NB4 (cell line): Measurements from ENCODE around the gene CELF4.

ENCODE experiments used
- MYC ChIP-seq: IDR thresholded peaks from 2 replicates; pipeline ENCODE4 v1.6.1; 2011; ENCODE audit warnings: low read depth, low read length
- POLR2A ChIP-seq: IDR thresholded peaks from 2 replicates; pipeline ENCODE4 v1.6.1; 2011; ENCODE audit warnings: mild to moderate bottlenecking; ENCODE audit not compliant: insufficient read length; ENCODE audit errors: extremely low read depth
- TF ChIP-seq, protein P1 (sequence below): IDR thresholded peaks from one replicate; pipeline ENCODE4 v1.5.1; 2012; ENCODE audit warnings: low read depth, low read length
- TF ChIP-seq, protein P2 (sequence below): IDR thresholded peaks from 2 replicates; pipeline ENCODE4 v1.6.1; 2011; ENCODE audit warnings: low read depth, low read length

DNA sequence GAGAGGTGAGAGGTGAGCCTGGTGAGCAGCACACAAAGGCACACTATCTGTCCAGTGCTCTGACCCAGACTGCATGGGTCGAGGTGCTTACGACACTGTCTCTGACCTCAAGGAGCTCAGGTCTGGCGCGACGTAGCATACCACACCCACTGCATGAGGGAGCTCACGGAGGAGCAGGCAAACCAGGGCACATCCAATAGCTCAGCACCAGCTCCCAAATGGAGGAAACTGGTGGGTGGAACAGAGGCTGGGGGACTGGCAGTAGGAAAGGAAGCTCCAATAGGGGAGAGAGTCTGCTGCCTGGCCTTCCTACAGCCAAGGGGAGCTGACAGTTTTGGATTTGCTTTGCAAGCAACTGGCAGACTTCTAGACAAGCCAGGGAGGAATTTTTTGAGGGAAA, 36.3 kb downstream of the CELF4 start:
- TF ChIP-seq POLR2A (no peak), MYC (no peak)
- TF ChIP-seq, protein P1, sequence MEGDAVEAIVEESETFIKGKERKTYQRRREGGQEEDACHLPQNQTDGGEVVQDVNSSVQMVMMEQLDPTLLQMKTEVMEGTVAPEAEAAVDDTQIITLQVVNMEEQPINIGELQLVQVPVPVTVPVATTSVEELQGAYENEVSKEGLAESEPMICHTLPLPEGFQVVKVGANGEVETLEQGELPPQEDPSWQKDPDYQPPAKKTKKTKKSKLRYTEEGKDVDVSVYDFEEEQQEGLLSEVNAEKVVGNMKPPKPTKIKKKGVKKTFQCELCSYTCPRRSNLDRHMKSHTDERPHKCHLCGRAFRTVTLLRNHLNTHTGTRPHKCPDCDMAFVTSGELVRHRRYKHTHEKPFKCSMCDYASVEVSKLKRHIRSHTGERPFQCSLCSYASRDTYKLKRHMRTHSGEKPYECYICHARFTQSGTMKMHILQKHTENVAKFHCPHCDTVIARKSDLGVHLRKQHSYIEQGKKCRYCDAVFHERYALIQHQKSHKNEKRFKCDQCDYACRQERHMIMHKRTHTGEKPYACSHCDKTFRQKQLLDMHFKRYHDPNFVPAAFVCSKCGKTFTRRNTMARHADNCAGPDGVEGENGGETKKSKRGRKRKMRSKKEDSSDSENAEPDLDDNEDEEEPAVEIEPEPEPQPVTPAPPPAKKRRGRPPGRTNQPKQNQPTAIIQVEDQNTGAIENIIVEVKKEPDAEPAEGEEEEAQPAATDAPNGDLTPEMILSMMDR = no peak
- TF ChIP-seq, protein P2, sequence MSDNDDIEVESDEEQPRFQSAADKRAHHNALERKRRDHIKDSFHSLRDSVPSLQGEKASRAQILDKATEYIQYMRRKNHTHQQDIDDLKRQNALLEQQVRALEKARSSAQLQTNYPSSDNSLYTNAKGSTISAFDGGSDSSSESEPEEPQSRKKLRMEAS = no peak
